Esophagus squamous epithelium (tissue), 5 donors: ENCODE results near the gene DGKB. TPM values are rescaled to one million over a fixed set of nuclear protein-coding genes. Genes with fewer than 3 reads are reported as not detected.

Experiments
- DNase-seq: peaks from one replicate; lab custom pipeline; 2025; lab: John Stamatoyannopoulos, UW
- H3K27ac ChIP-seq, 4 donors: fragments of 200-600 bp; sonication (generic); one replicate each; pipeline ENCODE4 v1.5.1; 2016 to 2019; ENCODE audit warnings: mild to moderate bottlenecking in 1 of 4
- H3K27me3 ChIP-seq, 4 donors: fragments of 200-600 bp; sonication (generic); 1 replicate in 3 of 4; 2 replicates in 1 of 4; pipeline versions ENCODE4 v1.5.1 to v1.6.0; 2017 to 2021; ENCODE audit warnings: antibody characterized with exemption in 1 of 4
- H3K36me3 ChIP-seq, 3 donors: fragments of 200-600 bp; sonication (generic); one replicate each; pipeline ENCODE4 v1.5.1; 2016 to 2019
- H3K4me1 ChIP-seq, 3 donors: fragments of 200-600 bp; sonication (generic); one replicate each; pipeline ENCODE4 v1.5.1; 2017 to 2019
- H3K4me3 ChIP-seq, 4 donors: fragments of 200-600 bp; sonication (generic); 1 replicate in 3 of 4; 2 replicates in 1 of 4; pipeline ENCODE4 v1.5.1; 2016 to 2019; ENCODE audit warnings: mild to moderate bottlenecking in 2 of 4, moderate library complexity in 1 of 4
- H3K9me3 ChIP-seq, 3 donors: fragments of 200-600 bp; sonication (generic); one replicate each; pipeline ENCODE4 v1.5.1; 2016 to 2019
- POLR2A ChIP-seq, 4 donors: fragments of 450-650 bp; IDR thresholded peaks; one replicate each; pipeline ENCODE4 v1.6.1; 2017; ENCODE audit warnings: antibody characterized with exemption in 4 of 4, mild to moderate bottlenecking in 4 of 4, moderate library complexity in 3 of 4
- WGBS, 2 donors: methylation state at CpG; one replicate each; pipeline ENCODE4 v1.1.5; 2018; 5-methylcytosine and 5-hydroxymethylcytosine counted together
- intact Hi-C: fragments of 100-400 bp; cut with DNase I; formaldehyde crosslinking; loops from one replicate; pipeline ENCODE4 v1.15.0; 2022
- total RNA-seq, 4 donors: library from RNA; depleted of rRNA; stranded (reverse); fragments of >200 nt; gene quantifications; one replicate each; pipeline ENCODE4 v1.1.0, GENCODE V29; 2016
- TF ChIP-seq, protein P1 (sequence below), 6 experiments: fragments of 450-650 bp in 4 of 6; fragments of 200-600 bp in 2 of 6; sonication (generic) in 2 of 6; IDR thresholded peaks; one replicate each; pipeline ENCODE4 v1.5.1; 2016 to 2019; ENCODE audit warnings: antibody characterized with exemption in 6 of 6, mild to moderate bottlenecking in 4 of 6, moderate library complexity in 4 of 6
- donor health status: DM: yes; HTN: yes; CAD: no.

The DGKB gene
- total RNA-seq, 4 donors from 2014 or later: 0.09 to 1.1 (median 0.23) TPM; not detected in 1

DNA sequence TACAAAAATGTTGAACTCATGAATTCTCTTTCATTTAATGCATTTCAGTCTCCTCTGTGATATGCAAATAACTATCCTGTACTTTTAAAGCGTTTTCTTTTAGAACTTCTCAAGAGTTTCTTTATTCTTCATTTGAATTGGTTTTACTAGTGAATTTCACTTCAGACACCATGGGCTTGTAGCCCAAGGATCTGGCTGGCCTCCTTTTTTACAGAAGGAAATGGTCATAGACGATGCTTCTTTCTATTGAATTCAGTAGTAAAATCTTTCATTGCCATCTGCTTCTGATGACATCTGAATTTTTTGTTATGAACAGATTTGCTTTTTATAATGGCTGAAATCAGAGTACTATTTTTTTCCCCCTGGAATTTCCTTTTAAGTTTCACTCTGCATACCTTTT is 777.8 kb downstream of the DGKB start:
- Histone ChIP-seq H3K27ac (no peak overlapping the region), H3K9me3 (no peaks in the 10 kb centered on the region), H3K27me3 (no peaks in the 10 kb centered on the region), H3K4me3 (no peak overlapping the region), H3K4me1 (no peaks in the 10 kb centered on the region), H3K36me3 (no peaks in the 10 kb centered on the region)
- intact Hi-C loops: no loop called here
- TF ChIP-seq POLR2A (IDR thresholded peaks at IDR 0.05): no peak
- TF ChIP-seq, protein P1, sequence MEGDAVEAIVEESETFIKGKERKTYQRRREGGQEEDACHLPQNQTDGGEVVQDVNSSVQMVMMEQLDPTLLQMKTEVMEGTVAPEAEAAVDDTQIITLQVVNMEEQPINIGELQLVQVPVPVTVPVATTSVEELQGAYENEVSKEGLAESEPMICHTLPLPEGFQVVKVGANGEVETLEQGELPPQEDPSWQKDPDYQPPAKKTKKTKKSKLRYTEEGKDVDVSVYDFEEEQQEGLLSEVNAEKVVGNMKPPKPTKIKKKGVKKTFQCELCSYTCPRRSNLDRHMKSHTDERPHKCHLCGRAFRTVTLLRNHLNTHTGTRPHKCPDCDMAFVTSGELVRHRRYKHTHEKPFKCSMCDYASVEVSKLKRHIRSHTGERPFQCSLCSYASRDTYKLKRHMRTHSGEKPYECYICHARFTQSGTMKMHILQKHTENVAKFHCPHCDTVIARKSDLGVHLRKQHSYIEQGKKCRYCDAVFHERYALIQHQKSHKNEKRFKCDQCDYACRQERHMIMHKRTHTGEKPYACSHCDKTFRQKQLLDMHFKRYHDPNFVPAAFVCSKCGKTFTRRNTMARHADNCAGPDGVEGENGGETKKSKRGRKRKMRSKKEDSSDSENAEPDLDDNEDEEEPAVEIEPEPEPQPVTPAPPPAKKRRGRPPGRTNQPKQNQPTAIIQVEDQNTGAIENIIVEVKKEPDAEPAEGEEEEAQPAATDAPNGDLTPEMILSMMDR (IDR thresholded peaks at IDR 0.05): no peak
- WGBS, 2 donors: 79 to 86% methylated on average over 2 of the region's 2 CpGs
- DNase-seq: no peak

DNA sequence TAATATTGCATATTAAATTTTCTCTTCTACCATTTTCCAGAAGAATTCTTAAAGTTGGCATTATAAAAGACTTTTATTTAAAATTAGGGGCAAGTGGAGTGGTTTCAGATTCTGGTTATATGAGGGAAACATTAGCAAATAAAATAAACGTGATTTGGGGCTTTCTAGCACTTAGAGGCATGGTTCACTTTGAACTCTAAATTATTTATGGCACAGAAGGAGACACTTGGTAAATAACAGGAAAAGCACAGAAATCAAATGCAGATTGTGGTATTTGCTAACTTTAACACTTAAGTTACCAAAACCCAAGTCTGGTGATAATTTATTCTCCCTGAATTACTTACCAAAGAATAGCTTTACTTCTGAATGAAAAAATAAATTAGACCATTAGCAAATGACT is 778.6 kb downstream of the DGKB start:
- H3K4me1 ChIP-seq: no peaks in the 10 kb centered on the region
- TF ChIP-seq, protein P1 (IDR thresholded peaks at IDR 0.05): no peak
- TF ChIP-seq POLR2A (IDR thresholded peaks at IDR 0.05): no peak
- intact Hi-C loops: no loop called here
- no peak overlapping the region for H3K27ac ChIP-seq
- H3K4me3 ChIP-seq: no peak overlapping the region
- H3K36me3 ChIP-seq: no peaks in the 10 kb centered on the region
- no peaks in the 10 kb centered on the region for H3K9me3 ChIP-seq
- no peaks in the 10 kb centered on the region for H3K27me3 ChIP-seq
- no peak for DNase-seq
- WGBS, 2 donors: 14 to 22% methylated on average over 1 of the region's 1 CpG

DNA sequence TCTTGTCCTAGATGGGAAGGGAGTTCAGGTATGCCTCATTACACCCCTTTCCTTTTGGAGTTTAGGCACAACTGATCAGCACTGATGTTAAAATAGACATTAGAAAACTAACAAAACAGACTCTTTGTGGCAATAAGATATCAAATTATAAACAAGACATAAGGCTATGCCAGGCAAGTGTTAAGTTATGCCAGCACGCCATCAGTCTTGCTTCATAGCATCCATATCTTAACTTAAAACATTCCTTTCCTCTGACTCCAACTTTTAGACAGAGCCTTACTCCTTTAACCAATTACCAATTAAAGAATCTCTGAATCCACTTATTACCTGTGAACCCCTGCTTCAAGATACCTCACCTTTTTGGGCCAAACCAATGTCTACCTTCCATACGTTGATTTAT is 786.9 kb downstream of the DGKB start:
- Histone ChIP-seq H3K36me3 (no peaks in the 10 kb centered on the region), H3K4me1 (no peaks in the 10 kb centered on the region), H3K27ac (no peak overlapping the region), H3K4me3 (no peak overlapping the region), H3K9me3 (no peaks in the 10 kb centered on the region), H3K27me3 (no peaks in the 10 kb centered on the region)
- DNase-seq: no peak
- WGBS, 2 donors: 81 to 91% methylated on average over 2 of the region's 2 CpGs
- intact Hi-C loops: no loop called here
- TF ChIP-seq, protein P1 (IDR thresholded peaks at IDR 0.05): no peak
- TF ChIP-seq POLR2A (IDR thresholded peaks at IDR 0.05): no peak

DNA sequence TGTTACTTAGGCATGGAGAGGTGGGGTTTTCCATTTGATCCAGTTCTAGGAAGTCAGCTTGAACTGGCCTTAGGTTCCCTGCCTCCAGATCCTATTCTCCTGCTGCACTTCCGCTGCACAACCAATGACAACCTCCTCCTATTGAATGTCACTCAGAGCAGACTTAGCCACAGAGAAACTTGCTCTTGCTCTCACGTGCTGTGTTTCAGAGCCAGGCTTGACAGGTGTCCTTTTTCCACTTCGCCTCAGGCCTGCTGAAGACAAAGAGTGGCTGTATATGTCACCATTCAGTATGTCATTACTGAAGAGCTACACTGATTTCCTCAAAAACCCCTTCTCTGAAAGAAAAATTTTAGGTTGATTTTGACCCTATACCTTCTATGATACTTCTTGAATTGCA is 797.7 kb downstream of the DGKB start:
- intact Hi-C loops: no loop called here
- Histone ChIP-seq H3K4me1 (no peaks in the 10 kb centered on the region), H3K27ac (no peak overlapping the region), H3K4me3 (no peak overlapping the region), H3K27me3 (no peaks in the 10 kb centered on the region), H3K9me3 (no peaks in the 10 kb centered on the region), H3K36me3 (no peaks in the 10 kb centered on the region)
- TF ChIP-seq, protein P1 (IDR thresholded peaks at IDR 0.05): no peak
- no peak for TF ChIP-seq POLR2A (IDR thresholded peaks at IDR 0.05)
- DNase-seq: no peak
- WGBS, 2 donors: 45 to 68% methylated on average over 3 of the region's 3 CpGs

DNA sequence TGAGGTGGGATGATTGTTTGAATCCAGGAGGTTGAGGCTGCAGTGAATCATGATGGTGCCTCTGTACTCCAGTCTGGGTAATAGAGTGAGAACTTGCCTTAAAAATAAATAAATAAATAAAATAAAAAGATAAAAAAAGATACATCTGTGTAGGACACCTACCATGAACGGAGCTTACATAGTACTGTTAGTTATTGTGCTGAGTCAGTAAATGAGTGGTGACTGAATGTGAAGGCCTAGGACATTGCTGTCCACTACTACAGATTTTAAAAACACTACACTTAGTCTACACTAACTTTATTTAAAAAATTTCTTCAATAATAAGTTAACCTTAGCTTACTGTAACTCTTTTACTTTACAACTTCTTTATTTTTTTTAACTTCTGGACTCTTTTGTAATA is 806.4 kb downstream of the DGKB start:
- intact Hi-C loops: no loop called here
- Histone ChIP-seq H3K4me1 (no peaks in the 10 kb centered on the region), H3K9me3 (no peaks in the 10 kb centered on the region), H3K36me3 (no peaks in the 10 kb centered on the region), H3K27me3 (no peaks in the 10 kb centered on the region), H3K27ac (no peak overlapping the region), H3K4me3 (no peak overlapping the region)
- no peak for DNase-seq
- TF ChIP-seq POLR2A (IDR thresholded peaks at IDR 0.05): no peak
- TF ChIP-seq, protein P1 (IDR thresholded peaks at IDR 0.05): no peak
- WGBS, 2 donors: 92 to 94% methylated on average over 1 of the region's 1 CpG
